Activated B cell treated with CpG ODN at 0.5 μM for 24 hours (primary cell): ENCODE data around the gene ERLEC1. TPM values are rescaled to one million over a fixed set of nuclear protein-coding genes. Genes with fewer than 3 reads are reported as not detected.
"Not testable (repeated sequence)": the region's sequence is repeated elsewhere in the genome, so short reads cannot be mapped to it uniquely, and the experiment has no call there.

Source experiments
- ATAC-seq: fragments of 200-7000 bp; cut with Tn5 transposase; one replicate; pipeline ENCODE4 v1.10.0; 2021; ENCODE audit warnings: low read depth, mild to moderate bottlenecking, moderate library complexity
- CTCF ChIA-PET: fragments of 350-600 bp; sonication (Branson Sonifier 250); formaldehyde crosslinking; loops from one replicate; lab custom pipeline; 2021; ENCODE audit warnings: antibody characterized with exemption; lab: Charles Lee
- POLR2A ChIA-PET: fragments of 350-600 bp; sonication (Branson Sonifier 250); formaldehyde crosslinking; loops from one replicate; lab custom pipeline; 2021; ENCODE audit warnings: antibody characterized with exemption; lab: Charles Lee
- DNase-seq: peaks from one replicate; pipeline ENCODE4 v3.0.0; 2022
- H3K27ac Mint-ChIP-seq: one replicate; pipeline ENCODE4 v1.8.0; 2020; ENCODE audit warnings: mixed read lengths
- H3K27me3 Mint-ChIP-seq: one replicate; pipeline ENCODE4 v1.8.0; 2021; ENCODE audit warnings: mixed read lengths
- H3K36me3 Mint-ChIP-seq: one replicate; pipeline ENCODE4 v1.8.0; 2021; ENCODE audit warnings: low read depth, mixed read lengths
- H3K4me1 Mint-ChIP-seq: one replicate; pipeline ENCODE4 v1.8.0; 2021; ENCODE audit warnings: mixed read lengths
- H3K4me3 Mint-ChIP-seq: one replicate; pipeline ENCODE4 v1.8.0; 2020; ENCODE audit warnings: mild to moderate bottlenecking, mixed read lengths
- H3K9me3 Mint-ChIP-seq: one replicate; pipeline ENCODE4 v1.8.0; 2020; ENCODE audit warnings: mixed read lengths
- CTCF ChIP-seq: fragments of 200-600 bp; IDR thresholded peaks from one replicate; pipeline ENCODE4 v1.8.0; 2022; ENCODE audit warnings: antibody characterized with exemption, mild to moderate bottlenecking
- intact Hi-C: fragments of 100-400 bp; cut with micrococcal nuclease; formaldehyde crosslinking; loops from one replicate; pipeline ENCODE4 v1.15.1; 2024
- total RNA-seq: library from RNA; stranded (reverse); gene quantifications from 2 replicates; pipeline ENCODE4 v1.2.3, GENCODE V29; 2022

ERLEC1 gene
- total RNA-seq, 1 donor from 2014 or later = 16.8 TPM

- Mint-ChIP-seq H3K9me3 (no peaks in the 10 kb centered on the region), H3K4me3 (no peak overlapping the region), H3K4me1 (peaks cover 3% of the 10 kb centered on the region), H3K27me3 (no peaks in the 10 kb centered on the region), H3K36me3 (peaks cover 46% of the 10 kb centered on the region), H3K27ac (no peak overlapping the region)
- TF ChIP-seq CTCF = no peak
- CTCF ChIA-PET = no interaction called here
- intact Hi-C loops = no loop called here
- DNase-seq = no peak
- POLR2A ChIA-PET = no interaction called here
- no peak for ATAC-seq
Measured at GRCh38 chr2:53753041-53753440, 33.8 kb upstream of the ERLEC1 start.

- H3K4me1 Mint-ChIP-seq = peaks cover 3% of the 10 kb centered on the region
- POLR2A ChIA-PET = no interaction called here
- ATAC-seq (no peak), DNase-seq (no peak)
- no peaks in the 10 kb centered on the region for H3K9me3 Mint-ChIP-seq
- TF ChIP-seq CTCF = no peak
- peaks cover 41% of the 10 kb centered on the region for H3K36me3 Mint-ChIP-seq
- H3K4me3 Mint-ChIP-seq = no peak overlapping the region
- H3K27me3 Mint-ChIP-seq = no peaks in the 10 kb centered on the region
- intact Hi-C loops = no loop called here
- H3K27ac Mint-ChIP-seq = no peak overlapping the region
- CTCF ChIA-PET = no interaction called here
Measured at GRCh38 chr2:53755121-53755520, 31.7 kb upstream of the ERLEC1 start.

GRCh38 chr2:53756644-53757043 is 30.2 kb upstream of the ERLEC1 start:
- Mint-ChIP-seq H3K27me3 (no peaks in the 10 kb centered on the region), H3K9me3 (no peaks in the 10 kb centered on the region), H3K27ac (no peak overlapping the region), H3K4me1 (peaks cover 2% of the 10 kb centered on the region), H3K4me3 (no peak overlapping the region), H3K36me3 (peaks cover 46% of the 10 kb centered on the region)
- no peak for TF ChIP-seq CTCF
- ATAC-seq (no peak), DNase-seq (no peak)
- CTCF ChIA-PET = no interaction called here
- intact Hi-C loops = no loop called here
- POLR2A ChIA-PET = no interaction called here

GRCh38 chr2:53757206-53757605 is 29.6 kb upstream of the ERLEC1 start:
- H3K9me3 Mint-ChIP-seq, CTCF ChIA-PET, DNase-seq, intact Hi-C loops, ATAC-seq, POLR2A ChIA-PET, H3K4me3 Mint-ChIP-seq, H3K4me1 Mint-ChIP-seq, H3K27me3 Mint-ChIP-seq, H3K27ac Mint-ChIP-seq: not testable (repeated sequence)
- peaks cover 52% of the 10 kb centered on the region for H3K36me3 Mint-ChIP-seq

- peaks cover 39% of the 10 kb centered on the region for H3K36me3 Mint-ChIP-seq
- H3K27me3 Mint-ChIP-seq = no peaks in the 10 kb centered on the region
- DNase-seq (no peak), ATAC-seq (no peak)
- H3K4me3 Mint-ChIP-seq = no peak overlapping the region
- ChIA-PET POLR2A (no interaction called here), CTCF (no interaction called here)
- TF ChIP-seq CTCF = no peak
- H3K27ac Mint-ChIP-seq = no peak overlapping the region
- intact Hi-C loops = loop anchor here (2.0 to 5.0 kb wide), 4 partner anchors 337 to 1851 kb away; partner anchors contain the start of genes CFAP36 and PPP4R3B
- no peaks in the 10 kb centered on the region for H3K9me3 Mint-ChIP-seq
- peaks cover 19% of the 10 kb centered on the region for H3K4me1 Mint-ChIP-seq
Measured at GRCh38 chr2:53765767-53766166, 21.1 kb upstream of the ERLEC1 start.
